HG03378 (cell line): Measurements from ENCODE around the gene DDX51.

Experiments used
- ATAC-seq: cut with Tn5 transposase; IDR thresholded peaks from one replicate; pipeline ENCODE4 v1.9.1; 2021; ENCODE audit warnings: mild to moderate bottlenecking, moderate library complexity; ENCODE audit not compliant: unreplicated experiment

Gene DDX51

GRCh38 chr12:132179431-132180362 lies 35.6 kb upstream of the DDX51 start:
- no peak for ATAC-seq

GRCh38 chr12:132178801-132179401 lies 34.8 kb upstream of the DDX51 start:
- no peak for ATAC-seq

GRCh38 chr12:132178316-132178715 lies 34.2 kb upstream of the DDX51 start:
- no peak for ATAC-seq

- no peak for ATAC-seq
Measured at GRCh38 chr12:132176920-132177551, 32.9 kb upstream of the DDX51 start.

- no peak for ATAC-seq
Measured at GRCh38 chr12:132176385-132176919, 32.3 kb upstream of the DDX51 start.

GRCh38 chr12:132175496-132176384 lies 31.6 kb upstream of the DDX51 start:
- no peak for ATAC-seq

GRCh38 chr12:132174839-132175490 lies 30.8 kb upstream of the DDX51 start:
- ATAC-seq, result no peak

GRCh38 chr12:132174015-132174838 lies 30.1 kb upstream of the DDX51 start:
- ATAC-seq, result no peak

- no peak for ATAC-seq
Measured at GRCh38 chr12:132173135-132174014, 29.3 kb upstream of the DDX51 start.

GRCh38 chr12:132172619-132173018 lies 28.5 kb upstream of the DDX51 start:
- no peak for ATAC-seq

- no peak for ATAC-seq
Measured at GRCh38 chr12:132171968-132172521, 27.9 kb upstream of the DDX51 start.

- ATAC-seq, result no peak
Measured at GRCh38 chr12:132171293-132171967, 27.3 kb upstream of the DDX51 start.

- ATAC-seq, result no peak
Measured at GRCh38 chr12:132170637-132171292, 26.6 kb upstream of the DDX51 start.

- ATAC-seq, result no peak
Measured at GRCh38 chr12:132170094-132170636, 26.0 kb upstream of the DDX51 start.

GRCh38 chr12:132169376-132169775 lies 25.3 kb upstream of the DDX51 start:
- no peak for ATAC-seq

GRCh38 chr12:132168311-132169031 lies 24.4 kb upstream of the DDX51 start:
- no peak for ATAC-seq
